ENCODE measurements around the gene CEP70. TPM values are rescaled to one million over a fixed set of nuclear protein-coding genes. Genes with fewer than 3 reads are reported as not detected.

Gene CEP70
- total RNA-seq, 4 donors from 2014 or later = 11.2 to 57.8 (median 23.0) TPM

GRCh38 chr3:138450704-138451424 is 143.2 kb downstream of the CEP70 start:
- H3K4me3 ChIP-seq = no peak overlapping the region
- peak in 1 of 3 donors; percentile 7 for DNase-seq
- TF ChIP-seq CTCF (IDR thresholded peaks at IDR 0.05) = no peak
- TF ChIP-seq POLR2A (IDR thresholded peaks at IDR 0.05) = no peak
- H3K27ac ChIP-seq = no peak overlapping the region
- no peaks in the 10 kb centered on the region for H3K27me3 ChIP-seq
- H3K4me1 ChIP-seq = no peaks in the 10 kb centered on the region
- no peaks in the 10 kb centered on the region for H3K36me3 ChIP-seq
- H3K9me3 ChIP-seq = no peaks in the 10 kb centered on the region

- Histone ChIP-seq H3K9me3 (no peaks in the 10 kb centered on the region), H3K36me3 (no peaks in the 10 kb centered on the region), H3K27ac (no peak overlapping the region), H3K27me3 (no peaks in the 10 kb centered on the region), H3K4me1 (no peaks in the 10 kb centered on the region), H3K4me3 (no peak overlapping the region)
- DNase-seq = peak in 1 of 3 donors; percentile 11
- no peak for TF ChIP-seq POLR2A (IDR thresholded peaks at IDR 0.05)
- TF ChIP-seq CTCF (IDR thresholded peaks at IDR 0.05) = no peak
Observed at GRCh38 chr3:138450181-138450580, 143.9 kb downstream of the CEP70 start.

GRCh38 chr3:138449490-138449889 is 144.6 kb downstream of the CEP70 start:
- no peak for TF ChIP-seq CTCF (IDR thresholded peaks at IDR 0.05)
- TF ChIP-seq POLR2A (IDR thresholded peaks at IDR 0.05) = no peak
- Histone ChIP-seq H3K36me3 (no peaks in the 10 kb centered on the region), H3K9me3 (no peaks in the 10 kb centered on the region), H3K27ac (no peak overlapping the region), H3K27me3 (no peaks in the 10 kb centered on the region), H3K4me3 (no peak overlapping the region), H3K4me1 (no peaks in the 10 kb centered on the region)
- DNase-seq = no peak

- Histone ChIP-seq H3K4me1 (no peaks in the 10 kb centered on the region), H3K36me3 (no peaks in the 10 kb centered on the region), H3K27me3 (no peaks in the 10 kb centered on the region), H3K4me3 (no peak overlapping the region), H3K9me3 (no peaks in the 10 kb centered on the region), H3K27ac (no peak overlapping the region)
- TF ChIP-seq POLR2A (IDR thresholded peaks at IDR 0.05) (no peak), CTCF (IDR thresholded peaks at IDR 0.05) (no peak)
- no peak for DNase-seq
Observed at GRCh38 chr3:138448631-138449030, 145.4 kb downstream of the CEP70 start.

GRCh38 chr3:138445654-138446053 is 148.4 kb downstream of the CEP70 start:
- TF ChIP-seq POLR2A (IDR thresholded peaks at IDR 0.05) (no peak), CTCF (IDR thresholded peaks at IDR 0.05) (no peak)
- Histone ChIP-seq H3K4me3 (no peak overlapping the region), H3K36me3 (no peaks in the 10 kb centered on the region), H3K4me1 (no peaks in the 10 kb centered on the region), H3K27ac (no peak overlapping the region), H3K9me3 (no peaks in the 10 kb centered on the region), H3K27me3 (no peaks in the 10 kb centered on the region)
- DNase-seq = no peak
